22Rv1 (cell line): Measurements from ENCODE around the gene SNX18.

ENCODE experiments used
- ZFX ChIP-seq: fragments of 450-650 bp; IDR thresholded peaks from 2 replicates; pipeline ENCODE4 v1.6.1; 2017; ENCODE audit warnings: antibody characterized with exemption, borderline replicate concordance
- TF ChIP-seq, protein P1 (sequence below): fragments of 450-650 bp; IDR thresholded peaks from 2 replicates; pipeline ENCODE4 v1.5.1; 2017; ENCODE audit warnings: mild to moderate bottlenecking

GRCh38 chr5:54521856-54522479 lies 4.4 kb downstream of the SNX18 start:
- TF ChIP-seq, protein P1, sequence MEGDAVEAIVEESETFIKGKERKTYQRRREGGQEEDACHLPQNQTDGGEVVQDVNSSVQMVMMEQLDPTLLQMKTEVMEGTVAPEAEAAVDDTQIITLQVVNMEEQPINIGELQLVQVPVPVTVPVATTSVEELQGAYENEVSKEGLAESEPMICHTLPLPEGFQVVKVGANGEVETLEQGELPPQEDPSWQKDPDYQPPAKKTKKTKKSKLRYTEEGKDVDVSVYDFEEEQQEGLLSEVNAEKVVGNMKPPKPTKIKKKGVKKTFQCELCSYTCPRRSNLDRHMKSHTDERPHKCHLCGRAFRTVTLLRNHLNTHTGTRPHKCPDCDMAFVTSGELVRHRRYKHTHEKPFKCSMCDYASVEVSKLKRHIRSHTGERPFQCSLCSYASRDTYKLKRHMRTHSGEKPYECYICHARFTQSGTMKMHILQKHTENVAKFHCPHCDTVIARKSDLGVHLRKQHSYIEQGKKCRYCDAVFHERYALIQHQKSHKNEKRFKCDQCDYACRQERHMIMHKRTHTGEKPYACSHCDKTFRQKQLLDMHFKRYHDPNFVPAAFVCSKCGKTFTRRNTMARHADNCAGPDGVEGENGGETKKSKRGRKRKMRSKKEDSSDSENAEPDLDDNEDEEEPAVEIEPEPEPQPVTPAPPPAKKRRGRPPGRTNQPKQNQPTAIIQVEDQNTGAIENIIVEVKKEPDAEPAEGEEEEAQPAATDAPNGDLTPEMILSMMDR: no peak
- TF ChIP-seq ZFX: no peak
